IMR-90 (cell line): Measurements from ENCODE around the gene NKD1. TPM values are rescaled to one million over a fixed set of nuclear protein-coding genes. Genes with fewer than 3 reads are reported as not detected.

ENCODE experiments used
- polyA plus RNA-seq, 3 experiments: library from polyadenylated mRNA; depleted of rRNA; stranded (reverse); fragments of >200 nt; gene quantifications; 2 replicates each; pipeline ENCODE4 v1.2.3, GENCODE V29; 2012; ENCODE audit warnings: low replicate concordance in 1 of 3
- total RNA-seq: library from RNA; depleted of rRNA; stranded (reverse); fragments of >200 nt; gene quantifications from 2 replicates; pipeline ENCODE4 v1.2.3, GENCODE V29; 2012; rRNA removed

Gene NKD1
- total and polyA plus RNA-seq, 2 of the 4 experiments (the other 2 are of a cell fraction), result not detected

Other genes starting within 250 kb of the NKD1 start
- gene BRD7, start 179.4 kb upstream of the NKD1 start, total RNA-seq, result 29.9 and 38.9 TPM in 2 replicates
- 24.8 and 25.1 TPM in 2 replicates for gene BRD7, start 179.4 kb upstream of the NKD1 start, polyA plus RNA-seq (2012; rRNA removed)
- not detected in 2 replicates for gene SNX20, start 132.9 kb downstream of the NKD1 start, total RNA-seq
- not detected in 2 replicates for gene SNX20, start 132.9 kb downstream of the NKD1 start, polyA plus RNA-seq (2012; rRNA removed)
- gene NOD2, start 145.2 kb downstream of the NKD1 start, total RNA-seq, result not detected in 2 replicates
- gene NOD2, start 145.2 kb downstream of the NKD1 start, polyA plus RNA-seq (2012; rRNA removed), result not detected in 2 replicates
- 37.3 and 50.8 TPM in 2 replicates for gene CYLD, start 193.7 kb downstream of the NKD1 start, total RNA-seq
- 12.9 and 16.2 TPM in 2 replicates for gene CYLD, start 193.7 kb downstream of the NKD1 start, polyA plus RNA-seq (2012; rRNA removed)